NCI-H748 (cell line): ENCODE measurements around the gene PANX2.
"Not testable (repeated sequence)": the region's sequence is repeated elsewhere in the genome, so short reads cannot be mapped to it uniquely, and the experiment has no call there.

Experiments used
- DNase-seq: peaks from one replicate; lab custom pipeline; 2025; ENCODE audit not compliant: unreplicated experiment; lab: John Stamatoyannopoulos, UW

The PANX2 gene

GRCh38 chr22:50146439-50147238 lies 23.9 kb upstream of the PANX2 start:
- DNase-seq = no peak

- not testable (repeated sequence) for DNase-seq
Observed at GRCh38 chr22:50147258-50148165, 23.0 kb upstream of the PANX2 start.

- no peak for DNase-seq
Observed at GRCh38 chr22:50148166-50148500, 22.4 kb upstream of the PANX2 start.

DNA sequence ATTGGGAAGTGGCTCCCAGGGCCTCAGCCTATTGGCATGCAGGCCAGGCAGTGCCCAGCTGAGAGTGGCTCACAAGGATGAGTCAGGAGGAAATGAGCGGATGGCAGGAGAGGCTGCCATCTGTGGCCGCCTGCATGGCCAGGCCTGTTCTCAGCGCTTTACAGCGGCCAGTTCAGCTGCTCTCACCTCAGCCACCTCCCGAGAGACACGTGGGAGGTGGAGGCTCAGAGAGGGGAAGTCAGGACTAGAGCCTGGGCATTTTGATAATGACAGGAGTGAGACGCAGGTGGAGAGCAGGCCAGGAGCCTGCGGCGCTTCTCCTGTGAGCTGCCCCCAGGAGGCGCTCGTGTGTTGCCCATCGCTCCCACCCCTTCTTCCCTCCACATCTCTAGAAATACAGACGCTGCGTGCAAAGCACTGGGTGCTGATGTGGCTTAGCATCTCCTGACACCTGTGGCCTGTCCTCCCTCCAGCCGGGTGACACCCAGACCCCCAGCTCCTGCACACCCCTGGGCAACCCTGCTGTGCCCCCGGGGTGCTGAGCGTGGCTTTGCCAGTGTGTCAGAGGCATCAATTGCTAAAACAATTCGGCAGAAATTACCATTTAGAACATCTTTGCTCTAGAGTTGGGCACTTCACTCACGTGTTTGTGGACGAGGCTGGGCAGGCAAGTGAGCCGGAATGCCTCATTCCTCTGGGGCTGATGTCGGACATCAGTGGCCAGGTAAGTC lies 21.4 kb upstream of the PANX2 start:
- DNase-seq = peak; percentile 88

DNA sequence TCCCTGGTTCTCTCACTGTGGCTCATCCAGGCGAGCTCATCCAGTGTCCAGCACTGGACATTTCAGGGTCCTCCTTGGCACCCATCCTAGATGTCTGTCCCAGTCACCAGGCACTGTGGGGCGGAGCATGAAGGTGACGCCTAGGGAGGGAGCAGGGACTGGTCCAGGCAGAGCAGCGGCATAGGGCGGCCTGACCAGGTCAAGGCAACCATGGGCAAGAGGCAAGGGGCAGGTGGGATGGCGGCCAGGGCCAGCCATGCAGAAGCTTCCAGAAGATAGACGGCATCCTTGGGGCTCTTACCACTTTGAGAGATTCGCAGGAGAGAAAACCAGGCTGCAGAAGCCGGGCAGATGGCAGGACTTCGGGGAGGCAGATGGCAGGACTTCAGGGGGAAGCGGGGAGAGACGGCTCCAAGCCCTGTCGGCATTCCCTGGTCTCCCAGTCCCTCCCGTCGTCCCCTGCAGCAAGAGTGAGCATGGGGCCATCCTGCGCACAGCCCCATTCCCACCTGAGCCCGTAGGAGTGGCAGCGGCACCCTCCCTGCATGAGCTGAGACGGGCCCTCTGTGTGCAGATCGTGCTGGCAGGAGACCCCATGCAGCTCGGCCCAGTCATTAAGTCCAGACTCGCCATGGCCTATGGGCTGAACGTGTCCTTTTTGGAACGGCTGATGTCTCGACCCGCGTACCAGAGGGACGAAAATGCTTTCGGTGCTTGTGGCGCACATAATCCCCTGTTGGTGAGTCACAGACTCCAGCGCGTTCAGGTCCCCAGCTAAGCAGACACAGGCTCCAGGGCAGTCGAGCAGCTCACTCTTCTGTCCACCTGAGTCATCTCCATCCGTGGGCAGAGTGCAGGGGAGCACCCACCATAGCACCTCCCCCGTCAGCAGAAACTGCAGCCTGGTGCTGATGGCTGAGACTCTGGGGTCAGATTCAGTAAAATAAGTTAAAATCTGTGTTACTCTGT lies 20.1 kb upstream of the PANX2 start:
- DNase-seq = no peak

GRCh38 chr22:50151571-50152537 lies 18.7 kb upstream of the PANX2 start:
- DNase-seq = no peak

DNA sequence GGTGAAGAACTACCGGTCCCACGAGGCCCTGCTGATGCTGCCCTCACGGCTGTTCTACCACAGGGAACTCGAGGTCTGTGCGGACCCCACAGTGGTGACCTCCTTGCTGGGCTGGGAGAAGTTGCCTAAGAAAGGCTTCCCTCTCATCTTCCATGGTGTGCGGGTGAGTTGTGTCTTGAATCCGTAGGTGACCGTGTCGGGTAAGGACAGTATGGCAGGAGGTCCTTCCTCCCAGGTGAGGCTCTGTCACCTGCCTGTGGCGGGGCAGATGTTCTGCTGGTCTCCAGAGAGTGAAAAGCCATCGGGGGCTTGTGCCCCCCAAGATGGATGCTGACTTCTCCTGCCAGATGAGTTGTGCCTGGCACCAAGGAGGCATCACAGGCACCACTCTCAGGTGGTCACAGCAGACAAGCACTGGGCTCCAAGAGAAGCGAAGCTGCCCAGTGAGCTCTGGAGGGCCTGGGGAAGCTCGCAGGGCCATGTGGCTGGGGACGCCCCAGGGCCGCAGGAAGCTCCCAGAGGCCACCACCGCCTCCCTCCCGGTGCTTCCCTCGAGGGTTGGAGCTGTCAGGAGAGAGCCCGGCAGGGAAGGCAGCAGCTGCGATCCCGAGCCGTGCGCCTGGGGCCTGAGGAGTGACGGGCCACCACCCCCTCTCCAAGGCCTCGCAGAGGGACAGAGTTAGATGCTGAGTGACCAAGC lies 17.3 kb upstream of the PANX2 start:
- no peak for DNase-seq

- no peak for DNase-seq
Observed at GRCh38 chr22:50153756-50154140, 16.8 kb upstream of the PANX2 start.

DNA sequence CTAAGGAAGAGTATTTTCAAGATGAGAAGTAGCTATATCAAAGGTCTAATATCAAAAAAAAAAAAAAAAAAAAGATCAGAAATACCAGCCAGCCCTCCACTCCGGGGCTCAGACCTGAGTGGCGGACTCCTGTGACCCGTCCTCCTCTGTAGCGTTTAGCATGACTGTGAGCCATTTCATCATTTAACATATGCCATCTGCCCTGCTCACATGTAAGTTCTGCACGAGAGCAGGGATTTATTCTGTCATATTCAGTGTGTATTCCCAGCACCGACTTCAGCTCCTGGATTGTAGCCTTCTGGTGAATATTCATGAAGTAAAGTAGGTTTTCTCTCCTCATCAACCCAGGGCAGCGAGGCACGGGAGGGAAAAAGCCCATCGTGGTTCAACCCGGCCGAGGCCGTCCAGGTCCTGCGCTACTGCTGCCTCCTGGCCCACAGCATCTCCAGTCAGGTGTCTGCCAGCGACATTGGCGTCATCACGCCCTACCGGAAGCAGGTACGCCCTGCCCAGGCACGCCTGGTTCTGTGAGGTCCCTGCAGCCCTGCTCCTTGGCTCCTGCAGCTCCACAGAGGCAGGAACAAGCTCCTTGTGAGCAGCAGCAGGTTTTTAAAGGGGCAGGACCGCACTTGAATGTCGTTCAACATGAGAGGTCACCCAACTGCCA lies 12.7 kb upstream of the PANX2 start:
- DNase-seq = no peak

GRCh38 chr22:50160947-50161346 lies 9.6 kb upstream of the PANX2 start:
- no peak for DNase-seq

DNA sequence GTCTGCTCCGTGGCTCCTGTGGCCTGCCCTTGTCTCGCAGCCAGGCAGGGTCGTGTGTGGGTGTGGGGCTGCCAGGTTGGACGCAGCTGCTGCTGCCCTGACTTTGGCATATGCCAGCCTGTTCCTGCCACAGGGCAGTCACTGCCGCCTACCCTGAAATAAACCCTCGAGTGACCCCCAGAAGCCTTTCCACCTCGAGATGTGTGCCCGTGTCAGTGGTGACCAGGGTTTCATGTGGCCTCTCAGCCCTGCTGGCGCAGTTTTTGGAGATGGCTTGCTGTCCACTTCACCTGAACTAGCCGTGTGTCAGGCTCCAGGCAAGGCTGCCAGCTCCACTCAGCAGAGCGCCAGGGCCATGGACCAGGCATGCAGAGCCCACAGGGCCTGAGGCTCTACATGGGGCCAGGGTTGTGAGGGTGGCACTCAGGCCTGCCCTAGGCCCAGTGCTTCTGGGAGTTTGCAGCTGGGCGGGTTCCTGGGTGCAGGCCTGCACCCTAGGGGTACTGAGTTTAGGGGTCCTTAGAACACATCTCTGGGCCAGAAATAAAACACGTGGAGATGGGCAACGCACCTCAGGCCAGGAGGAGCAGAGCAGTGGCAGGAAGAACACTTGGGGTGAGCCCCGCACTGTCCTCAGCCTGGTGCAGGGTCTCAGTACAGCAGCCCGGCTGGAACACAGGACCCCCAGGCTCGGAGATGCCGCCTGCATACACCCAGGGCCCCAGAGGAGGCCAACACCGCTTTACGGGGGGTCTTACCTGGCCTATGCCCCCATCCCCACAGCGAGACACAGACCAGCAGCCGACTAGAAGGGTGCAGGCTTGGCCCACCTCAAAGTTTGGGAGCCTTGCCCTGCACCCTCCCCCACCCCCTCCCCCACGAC lies 8.8 kb upstream of the PANX2 start:
- no peak for DNase-seq

DNA sequence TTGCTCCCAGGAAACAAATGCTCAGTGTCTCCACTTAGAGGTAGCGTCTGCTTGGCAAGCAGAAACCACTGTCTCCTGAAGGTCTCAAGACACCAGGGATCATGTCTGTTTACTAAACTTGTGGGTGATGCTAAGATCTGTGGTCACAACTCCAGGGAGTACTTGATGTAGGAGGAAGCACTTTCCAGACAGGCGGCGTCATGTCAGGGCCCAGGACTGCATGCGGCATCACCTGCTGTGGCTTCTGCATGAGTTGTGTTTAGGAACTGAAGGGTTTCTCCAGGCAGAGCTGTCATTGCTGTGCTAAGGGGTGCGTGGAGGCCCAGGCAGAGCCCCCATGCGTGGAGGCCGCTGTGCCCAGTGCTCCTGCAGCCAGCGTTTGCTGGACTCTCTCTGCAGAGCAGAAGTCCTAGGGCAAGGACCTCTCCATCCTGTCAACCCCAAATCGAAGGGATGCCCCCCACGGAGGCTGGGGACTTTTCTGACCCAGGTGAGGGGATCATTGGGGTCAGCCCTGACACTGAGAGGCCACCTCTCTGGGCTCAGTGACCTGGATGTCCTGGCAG lies 8.1 kb upstream of the PANX2 start:
- no peak for DNase-seq

GRCh38 chr22:50165436-50166123 lies 5.0 kb upstream of the PANX2 start:
- DNase-seq = no peak

DNA sequence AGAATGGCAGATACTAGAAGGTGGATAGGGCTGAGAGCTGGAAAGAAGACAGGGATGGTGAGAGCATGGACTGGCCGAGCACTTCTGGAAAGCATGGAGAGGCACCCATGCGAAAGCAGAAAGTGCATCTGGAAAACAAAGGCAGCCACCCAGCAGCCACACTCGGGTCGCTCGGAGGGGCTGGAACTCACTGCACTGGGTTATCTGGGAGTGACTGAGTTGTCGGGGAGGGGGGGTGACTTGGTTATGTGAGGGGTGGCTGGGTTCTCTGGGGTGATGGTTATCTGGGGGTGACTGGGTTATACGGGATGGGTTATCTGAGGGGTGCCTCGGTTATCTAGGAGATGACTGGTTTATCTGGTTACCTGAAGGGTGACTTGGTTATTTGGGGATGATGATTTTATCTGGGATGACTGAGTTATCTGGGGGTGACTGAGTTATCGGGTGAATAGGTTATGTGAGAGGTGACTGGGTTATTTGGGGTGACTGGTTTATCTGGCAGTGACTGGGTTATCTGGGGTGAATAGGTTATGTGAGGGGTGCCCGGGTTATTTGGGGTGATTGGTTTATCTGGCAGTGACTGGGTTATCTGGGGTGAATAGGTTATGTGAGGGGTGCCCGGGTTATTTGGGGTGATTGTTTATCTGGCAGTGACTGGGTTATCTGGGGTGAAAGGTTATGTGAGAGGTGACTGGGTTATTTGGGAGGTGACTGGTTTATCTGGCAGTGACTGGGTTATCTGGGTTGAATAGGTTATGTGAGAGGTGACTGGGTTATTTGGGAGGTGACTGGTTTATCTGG lies 2.6 kb upstream of the PANX2 start:
- no peak for DNase-seq

DNA sequence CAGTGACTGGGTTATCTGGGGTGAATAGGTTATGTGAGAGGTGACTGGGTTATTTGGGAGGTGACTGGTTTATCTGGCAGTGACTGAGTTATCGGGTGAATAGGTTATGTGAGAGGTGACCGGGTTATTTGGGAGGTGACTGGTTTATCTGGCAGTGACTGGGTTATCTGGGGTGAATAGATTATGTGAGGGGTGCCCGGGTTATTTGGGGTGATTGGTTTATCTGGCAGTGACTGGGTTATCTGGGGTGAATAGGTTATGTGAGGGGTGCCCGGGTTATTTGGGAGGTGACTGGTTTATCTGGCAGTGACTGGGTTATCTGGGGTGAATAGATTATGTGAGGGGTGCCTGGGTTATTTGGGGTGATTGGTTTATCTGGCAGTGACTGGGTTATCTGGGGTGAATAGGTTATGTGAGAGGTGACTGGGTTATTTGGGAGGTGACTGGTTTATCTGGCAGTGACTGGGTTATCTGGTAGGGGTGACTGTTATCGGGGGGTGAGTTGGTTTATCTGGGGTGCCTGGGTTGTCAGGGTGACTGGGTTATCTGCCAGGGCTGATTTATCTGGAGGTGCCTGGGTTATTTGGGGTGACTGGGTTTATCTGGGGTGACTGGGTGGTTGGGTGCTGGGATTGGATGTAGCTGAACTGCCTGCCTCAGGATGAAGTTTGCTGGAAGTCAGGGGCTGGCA lies 1.9 kb upstream of the PANX2 start:
- DNase-seq = not testable (repeated sequence)
